Measurements from ENCODE around the gene MACF1. TPM values are rescaled to one million over a fixed set of nuclear protein-coding genes. Genes with fewer than 3 reads are reported as not detected.

MACF1 gene
- total and polyA plus RNA-seq, 2 of the 13 experiments (the other 11 are each of a cell fraction or from before 2014, with no cell fraction given) = 36.7 to 65.4 TPM

DNA sequence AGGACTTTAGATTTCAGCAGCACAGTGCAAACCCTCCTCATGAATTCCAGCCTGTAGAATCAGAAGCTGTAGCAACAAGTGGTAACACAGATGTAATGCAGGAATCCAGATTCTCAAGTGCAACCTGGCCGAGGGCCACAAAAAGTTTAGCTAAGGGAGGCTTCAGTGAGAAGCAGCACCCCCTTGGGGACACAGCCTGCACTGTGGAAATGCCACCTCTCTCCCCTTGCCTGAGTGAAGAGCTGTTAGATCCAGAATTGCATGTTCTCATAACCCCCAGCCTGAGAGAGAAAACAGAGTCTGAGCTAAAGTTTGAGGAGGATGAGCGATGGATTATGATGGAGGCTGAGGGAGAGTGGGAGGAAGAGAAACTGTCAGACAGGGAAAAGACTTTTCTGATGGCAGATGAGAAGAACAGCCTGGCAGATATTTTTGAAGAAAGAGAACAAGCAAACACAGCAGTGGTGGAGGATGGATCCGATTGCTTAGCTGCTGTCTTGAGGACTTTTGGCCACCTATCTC lies 206.5 kb downstream of the MACF1 start:
- Histone ChIP-seq H3K79me2 (ENCODE audit: insufficient read depth, low read length) (peaks cover 48% of the 10 kb centered on the region), H4K20me1 (ENCODE audit: insufficient read depth, low read length) (peaks cover 29% of the 10 kb centered on the region), H3K4me2 (ENCODE audit: low read depth, low read length) (peak overlapping the region; percentile 82), H3K4me1 (ENCODE audit: insufficient read depth, low read length) (peaks cover 73% of the 10 kb centered on the region), H3K9me3 (ENCODE audit: low read length) (no peaks in the 10 kb centered on the region), H3K4me3 (replicated peaks in 1 of 3; ENCODE audit: insufficient read depth in 1 of 3, low read depth in 2 of 3, low read length in 3 of 3) (peak overlapping the region; percentile 15 to 79 (median 70)), H2AFZ (ENCODE audit: low read length) (no peak overlapping the region), H3K27me3 (ENCODE audit: control insufficient read depth in 1 of 2, insufficient read depth in 2 of 2, low read length in 2 of 2) (no peaks in the 10 kb centered on the region; a peak in 1 of 5 replicates), H3K27ac (ENCODE audit: extremely low read length, insufficient read depth, low read length) (peak overlapping the region; percentile 81), H3K36me3 (replicated peaks in 1 of 2; ENCODE audit: control insufficient read depth in 1 of 2, insufficient read depth in 2 of 2, low read length in 2 of 2) (peaks cover 1 to 10% of the 10 kb centered on the region in 2 experiments; a peak in 2 of 5 replicates), H3K9ac (ENCODE audit: insufficient read depth, low read depth, low read length) (peak overlapping the region; percentile 75)
- peak; percentile 97 for FAIRE-seq
- in situ Hi-C loops (cut with HindIII; ENCODE audit: extremely low pct_ligation_motif_present, low pct_unique_long_range_greater_than_20kb) = no loop called here
- ChIA-PET POLR2A (interaction anchor here (0.7 to 5.1 kb wide), 6 partner anchors 12 to 63 kb away, joined by 3 to 41 read pairs (median 4); no protein-coding TSS in a partner anchor), CTCF (ENCODE audit: low intra/inter-chr PET ratio, low total read pairs) (interaction anchor here (1.2 to 1.5 kb wide), 2 partner anchors 23 to 33 kb away, joined by 3 to 5 read pairs; no protein-coding TSS in a partner anchor)
- DNase-seq (ENCODE audit: low spot score) = peak; percentile 84
- peak; percentile 31 for ATAC-seq
- intact Hi-C loops (cut with micrococcal nuclease; ENCODE audit: unreplicated experiment) = loop anchor here (1.0 to 5.0 kb wide), 2 partner anchors 33 to 126 kb away; no protein-coding TSS in a partner anchor
- 46% methylated on average over 3 of the region's 3 CpGs for WGBS (ENCODE audit: low lambda C conversion rate)
- BruUV-seq (replicated peaks) = no TSS peak
- TF ChIP-seq ZNF773 (CRISPR knock-in tag; IDR thresholded peaks at IDR 0.05; ENCODE audit: borderline replicate concordance) (no peak), SOX5 (CRISPR knock-in tag; IDR thresholded peaks at IDR 0.05; ENCODE audit: borderline replicate concordance) (no peak), POLR2AphosphoS5 (IDR thresholded peaks at IDR 0.05; ENCODE audit: low read depth, low read length) (0 out of 2 replicates have a peak, but pooled peaks have one; percentile 13), HDAC2 (CRISPR knock-in tag; IDR thresholded peaks at IDR 0.05) (peak; percentile 41; the same call in 1 of the 2 replicates), HOXD1 (CRISPR knock-in tag; IDR thresholded peaks at IDR 0.05) (no peak), GABPB1 (CRISPR knock-in tag; IDR thresholded peaks at IDR 0.05) (no peak), XRCC5 (optimal IDR thresholded peaks at IDR 0.05; ENCODE audit: low read length) (peak; percentile 68), RXRB (CRISPR knock-in tag; IDR thresholded peaks at IDR 0.05; ENCODE audit: borderline replicate concordance) (peak; percentile 17; the same call in 1 of the 2 replicates), ASH2L (IDR thresholded peaks at IDR 0.05; ENCODE audit: insufficient read length, low read depth, low read length) (peak; percentile 31), PITX1 (CRISPR knock-in tag; IDR thresholded peaks at IDR 0.05) (0 out of 2 replicates have a peak, but pooled peaks have one; percentile 21), ATF7-NPFF (CRISPR knock-in tag; IDR thresholded peaks at IDR 0.05; ENCODE audit: low read depth) (no peak), AHR (CRISPR knock-in tag; IDR thresholded peaks at IDR 0.05) (no peak), MBNL3 (CRISPR knock-in tag; conservative IDR thresholded peaks at IDR 0.05) (no peak), TGIF2 (CRISPR knock-in tag; IDR thresholded peaks at IDR 0.05) (no peak), SOX6 (IDR thresholded peaks at IDR 0.05) (no peak), SOX6 (CRISPR knock-in tag; IDR thresholded peaks at IDR 0.05) (peak; percentile 25; the same call in 1 of the 2 replicates), SNAI1 (CRISPR knock-in tag; IDR thresholded peaks at IDR 0.05; ENCODE audit: borderline replicate concordance) (no peak), HNF4G (IDR thresholded peaks at IDR 0.05; ENCODE audit: borderline replicate concordance, low read depth, low read length) (no peak), HNF4G (CRISPR knock-in tag; IDR thresholded peaks at IDR 0.05; ENCODE audit: borderline replicate concordance, low read depth) (no peak)
- TF ChIP-seq, protein P1, sequence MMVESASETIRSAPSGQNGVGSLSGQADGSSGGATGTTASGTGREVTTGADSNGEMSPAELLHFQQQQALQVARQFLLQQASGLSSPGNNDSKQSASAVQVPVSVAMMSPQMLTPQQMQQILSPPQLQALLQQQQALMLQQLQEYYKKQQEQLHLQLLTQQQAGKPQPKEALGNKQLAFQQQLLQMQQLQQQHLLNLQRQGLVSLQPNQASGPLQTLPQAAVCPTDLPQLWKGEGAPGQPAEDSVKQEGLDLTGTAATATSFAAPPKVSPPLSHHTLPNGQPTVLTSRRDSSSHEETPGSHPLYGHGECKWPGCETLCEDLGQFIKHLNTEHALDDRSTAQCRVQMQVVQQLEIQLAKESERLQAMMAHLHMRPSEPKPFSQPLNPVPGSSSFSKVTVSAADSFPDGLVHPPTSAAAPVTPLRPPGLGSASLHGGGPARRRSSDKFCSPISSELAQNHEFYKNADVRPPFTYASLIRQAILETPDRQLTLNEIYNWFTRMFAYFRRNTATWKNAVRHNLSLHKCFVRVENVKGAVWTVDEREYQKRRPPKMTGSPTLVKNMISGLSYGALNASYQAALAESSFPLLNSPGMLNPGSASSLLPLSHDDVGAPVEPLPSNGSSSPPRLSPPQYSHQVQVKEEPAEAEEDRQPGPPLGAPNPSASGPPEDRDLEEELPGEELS (CRISPR knock-in tag; IDR thresholded peaks at IDR 0.05) = no peak
- TF ChIP-seq, protein P2, sequence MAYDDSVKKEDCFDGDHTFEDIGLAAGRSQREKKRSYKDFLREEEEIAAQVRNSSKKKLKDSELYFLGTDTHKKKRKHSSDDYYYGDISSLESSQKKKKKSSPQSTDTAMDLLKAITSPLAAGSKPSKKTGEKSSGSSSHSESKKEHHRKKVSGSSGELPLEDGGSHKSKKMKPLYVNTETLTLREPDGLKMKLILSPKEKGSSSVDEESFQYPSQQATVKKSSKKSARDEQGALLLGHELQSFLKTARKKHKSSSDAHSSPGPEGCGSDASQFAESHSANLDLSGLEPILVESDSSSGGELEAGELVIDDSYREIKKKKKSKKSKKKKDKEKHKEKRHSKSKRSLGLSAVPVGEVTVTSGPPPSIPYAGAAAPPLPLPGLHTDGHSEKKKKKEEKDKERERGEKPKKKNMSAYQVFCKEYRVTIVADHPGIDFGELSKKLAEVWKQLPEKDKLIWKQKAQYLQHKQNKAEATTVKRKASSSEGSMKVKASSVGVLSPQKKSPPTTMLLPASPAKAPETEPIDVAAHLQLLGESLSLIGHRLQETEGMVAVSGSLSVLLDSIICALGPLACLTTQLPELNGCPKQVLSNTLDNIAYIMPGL (CRISPR knock-in tag; IDR thresholded peaks at IDR 0.05; ENCODE audit: borderline replicate concordance in 1 of 2, low read depth in 1 of 2) = peak; percentile 37 to 57; a peak in 2 of 4 replicates

All from HepG2 (cell line).